Esophagus (tissue), 2 donors: ENCODE data around the gene CALML3. TPM values are rescaled to one million over a fixed set of nuclear protein-coding genes. Genes with fewer than 3 reads are reported as not detected.

Experiments
- H3K27ac ChIP-seq, 2 donors: one replicate each; pipeline ENCODE4 v1.5.1; 2013; ENCODE audit warnings: low read depth in 2 of 2, mild to moderate bottlenecking in 2 of 2, inconsistent platforms in 1 of 2, low read length in 1 of 2, moderate library complexity in 1 of 2
- H3K27me3 ChIP-seq, 2 donors: one replicate each; pipeline ENCODE4 v1.6.1; 2013; ENCODE audit warnings: low read length in 2 of 2, control low read depth in 1 of 2, mild to moderate bottlenecking in 1 of 2; ENCODE audit not compliant: insufficient read depth in 2 of 2, control insufficient read depth in 1 of 2
- H3K36me3 ChIP-seq, 2 donors: one replicate each; pipeline ENCODE4 v1.6.1; 2013; ENCODE audit warnings: low read length in 1 of 2; ENCODE audit not compliant: control insufficient read depth in 2 of 2, insufficient read depth in 2 of 2
- H3K4me1 ChIP-seq, 2 donors: one replicate each; pipeline ENCODE4 v1.6.1; 2013; ENCODE audit warnings: low read length in 1 of 2; ENCODE audit not compliant: control insufficient read depth in 2 of 2, insufficient read depth in 2 of 2
- H3K4me3 ChIP-seq, 2 donors: one replicate each; pipeline ENCODE4 v1.5.1; 2013; ENCODE audit warnings: low read length in 2 of 2, mild to moderate bottlenecking in 2 of 2, low read depth in 1 of 2, moderate library complexity in 1 of 2
- H3K9me3 ChIP-seq, 2 donors: one replicate each; pipeline ENCODE4 v1.6.1; 2013; ENCODE audit warnings: mild to moderate bottlenecking in 2 of 2, low read depth in 1 of 2, low read length in 1 of 2, moderate library complexity in 1 of 2; ENCODE audit not compliant: control insufficient read depth in 2 of 2, insufficient read depth in 1 of 2
- WGBS, 2 donors: extraction: QIAGEN DNeasy Blood & Tissue Kit; methylation state at CpG; one replicate each; pipeline ENCODE4 v1.1.7; 2013; 5-methylcytosine and 5-hydroxymethylcytosine counted together
- polyA plus RNA-seq, 2 donors: library from polyadenylated mRNA; stranded (reverse); fragments of 200-250 nt; gene quantifications; one replicate each; pipeline ENCODE4 v1.2.3, GENCODE V29; 2013
- donor health status: healthy with polysubstance abuse.
- donor health status: Bipolar disorder and iron deficiency.

CALML3 gene
- polyA plus RNA-seq, 2 donors: 224 to 330 TPM

DNA sequence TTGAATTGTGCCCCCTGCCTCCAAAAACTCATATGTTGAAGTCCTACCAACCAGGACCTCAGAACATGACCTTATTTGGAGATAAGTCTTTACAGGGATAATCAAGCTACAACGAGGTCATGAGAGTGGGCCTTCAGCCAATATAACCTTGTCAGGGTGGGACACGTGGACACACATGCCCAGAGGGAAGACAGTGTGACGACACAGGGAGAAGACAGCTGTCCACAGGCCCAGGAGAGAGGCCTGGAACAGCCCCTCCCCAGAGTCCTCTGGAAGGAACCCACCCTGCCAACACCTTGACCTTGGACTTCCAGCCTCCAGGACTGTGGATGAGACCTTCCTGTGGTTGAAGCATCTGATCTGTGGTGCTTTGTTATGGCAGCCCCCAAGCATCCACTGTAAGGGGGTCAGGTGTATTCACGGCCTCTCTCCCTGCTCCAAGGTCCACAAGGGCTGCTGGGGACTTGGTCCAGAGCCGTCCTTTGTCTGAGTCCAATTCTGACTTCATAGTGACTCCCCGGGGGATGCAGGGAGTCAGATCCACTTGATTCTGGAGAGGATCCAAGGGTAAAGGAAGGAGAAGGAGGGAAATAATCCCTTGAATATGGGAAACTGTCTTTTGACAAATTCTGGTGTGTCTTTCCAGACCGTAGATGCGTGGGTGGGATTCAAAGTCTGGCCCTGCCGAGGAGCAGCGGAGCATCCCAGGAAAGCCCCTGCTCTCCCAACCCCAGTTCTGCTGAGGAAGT lies 7.0 kb downstream of the CALML3 start:
- Histone ChIP-seq H3K4me1 (peaks cover 11 to 41% of the 10 kb centered on the region in 2 donors), H3K36me3 (peaks cover 0 to 2% of the 10 kb centered on the region in 2 donors), H3K27ac (peak overlapping the region in 1 of 2 donors; percentile 65), H3K27me3 (no peaks in the 10 kb centered on the region), H3K4me3 (no peak overlapping the region), H3K9me3 (no peaks in the 10 kb centered on the region)
- 50 to 53% methylated on average over 10 of the region's 10 CpGs for WGBS, 2 donors

DNA sequence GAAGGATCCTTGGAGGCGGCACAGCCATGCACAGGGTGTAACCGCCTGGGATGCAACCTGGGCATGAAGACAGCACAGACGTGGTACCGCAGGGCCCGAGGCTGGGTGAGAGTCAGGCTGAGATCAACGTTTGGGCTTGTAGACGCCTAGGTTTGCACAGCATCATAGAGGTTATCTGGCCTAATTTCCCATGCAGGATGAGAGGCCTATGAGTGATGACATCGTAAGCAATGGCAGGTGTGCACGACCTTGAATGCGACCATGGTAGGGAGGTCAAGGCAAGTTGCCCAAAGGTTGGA lies 7.5 kb downstream of the CALML3 start:
- Histone ChIP-seq H3K27me3 (no peaks in the 10 kb centered on the region), H3K36me3 (peaks cover 0 to 2% of the 10 kb centered on the region in 2 donors), H3K9me3 (no peaks in the 10 kb centered on the region), H3K4me3 (no peak overlapping the region), H3K27ac (peak overlapping the region in 1 of 2 donors; percentile 65), H3K4me1 (peaks cover 11 to 38% of the 10 kb centered on the region in 2 donors)
- 54 to 65% methylated on average over 10 of the region's 10 CpGs for WGBS, 2 donors

DNA sequence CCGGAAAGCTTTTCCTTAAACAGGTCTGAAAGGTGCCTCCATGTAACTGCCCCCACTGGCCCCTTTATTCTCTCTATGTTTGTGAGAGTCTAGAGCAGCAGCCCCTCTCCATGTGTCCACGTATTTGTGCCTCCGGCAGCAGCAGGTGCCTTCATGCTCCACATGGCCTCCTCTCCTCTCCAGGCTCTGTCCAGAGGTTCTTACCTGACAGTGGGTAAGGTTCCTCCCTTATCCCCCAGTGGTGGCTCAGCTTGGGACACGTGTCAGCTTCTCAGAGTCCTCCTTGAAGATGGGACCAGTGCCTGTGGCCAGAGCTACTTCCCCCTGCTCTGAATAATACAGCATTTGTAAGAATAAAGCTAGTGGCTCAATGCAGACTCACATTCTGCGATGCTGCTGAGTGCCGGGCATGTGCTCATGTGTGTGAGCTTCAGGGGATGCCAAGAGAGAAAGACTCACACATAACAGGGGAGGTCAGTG lies 7.9 kb downstream of the CALML3 start:
- Histone ChIP-seq H3K27me3 (no peaks in the 10 kb centered on the region), H3K4me1 (peaks cover 11 to 39% of the 10 kb centered on the region in 2 donors), H3K4me3 (no peak overlapping the region), H3K36me3 (peaks cover 0 to 2% of the 10 kb centered on the region in 2 donors), H3K9me3 (no peaks in the 10 kb centered on the region), H3K27ac (no peak overlapping the region)
- WGBS, 2 donors: 80% methylated on average over 6 of the region's 6 CpGs

DNA sequence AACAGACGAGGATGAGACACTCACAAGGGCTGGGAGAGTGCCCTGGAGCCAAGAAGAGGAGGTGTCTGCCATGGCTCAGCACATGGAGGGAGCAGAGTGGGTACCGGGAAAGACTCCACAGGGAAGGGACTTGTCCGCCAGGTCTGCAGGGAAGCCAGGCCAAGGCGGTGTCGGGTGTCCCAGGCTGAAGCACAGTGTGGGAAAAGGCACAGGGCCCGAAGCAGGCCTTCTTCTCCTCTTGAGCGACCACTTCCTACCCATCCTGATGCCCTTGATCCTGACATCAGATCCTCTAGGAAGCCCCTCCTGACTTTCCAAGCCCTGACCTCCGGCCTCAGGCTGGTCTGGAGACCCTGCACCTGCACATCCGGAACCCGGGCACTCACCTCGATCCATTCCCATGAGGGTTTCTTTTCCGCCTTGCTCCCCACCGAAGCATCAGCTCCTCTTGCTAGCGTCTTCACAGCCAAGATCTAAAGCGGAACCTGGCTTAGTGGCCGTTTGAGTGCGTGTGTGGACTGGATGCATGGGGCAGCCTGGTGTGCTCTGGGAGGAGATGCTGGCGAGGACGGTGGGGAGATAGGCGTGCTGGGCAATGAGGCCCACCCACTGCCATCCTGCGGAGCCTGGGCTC lies 8.5 kb downstream of the CALML3 start:
- Histone ChIP-seq H3K36me3 (peaks cover 0 to 2% of the 10 kb centered on the region in 2 donors), H3K27ac (no peak overlapping the region)
- WGBS, 2 donors: 87 to 88% methylated on average over 21 of the region's 21 CpGs

DNA sequence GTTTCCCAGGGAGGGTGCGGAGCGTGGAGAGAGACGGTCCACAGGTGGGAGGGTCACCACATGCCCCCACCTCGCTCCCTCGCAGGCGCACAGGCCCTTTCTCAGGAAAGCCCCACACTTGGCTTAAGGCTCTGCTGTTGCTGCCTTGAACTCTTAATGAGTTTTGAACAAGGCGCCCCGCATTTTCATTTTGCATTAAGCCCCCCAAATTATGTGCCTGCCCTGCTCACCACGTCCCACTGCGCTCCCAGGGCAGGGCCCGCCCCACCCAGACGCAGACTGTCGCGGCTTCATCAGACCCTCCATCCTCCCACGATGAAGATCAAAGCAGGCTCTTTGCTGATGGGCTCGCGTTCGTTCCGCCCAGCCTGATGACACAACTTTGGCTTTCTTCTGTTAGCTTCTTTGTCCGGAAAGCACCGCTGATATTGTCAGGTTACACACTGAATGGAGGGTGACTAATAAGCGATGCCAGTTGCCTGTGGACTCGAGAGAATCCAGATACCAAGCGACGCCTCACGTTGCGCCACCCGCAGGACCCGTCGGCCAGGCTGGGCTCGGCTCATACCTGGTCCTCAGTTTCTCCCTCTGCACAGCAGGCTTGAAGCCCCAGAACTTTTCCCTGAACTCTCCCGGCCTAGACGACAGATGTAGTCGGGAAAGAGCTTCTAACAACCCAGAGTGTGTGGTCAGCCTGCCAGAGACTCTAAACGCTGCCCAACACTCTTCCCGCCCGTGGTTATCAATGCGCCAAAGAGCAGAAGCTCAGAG lies 9.5 kb downstream of the CALML3 start:
- H3K27me3 ChIP-seq: no peaks in the 10 kb centered on the region
- H3K27ac ChIP-seq: peak overlapping the region in 1 of 2 donors; percentile 37
- peaks cover 11 to 33% of the 10 kb centered on the region in 2 donors for H3K4me1 ChIP-seq
- H3K9me3 ChIP-seq: no peaks in the 10 kb centered on the region
- H3K4me3 ChIP-seq: no peak overlapping the region
- H3K36me3 ChIP-seq: peaks cover 0 to 2% of the 10 kb centered on the region in 2 donors
- 78 to 86% methylated on average over 38 of the region's 38 CpGs for WGBS, 2 donors

More for the DNA sequence above, 8.5 kb downstream of the CALML3 start:
- Histone ChIP-seq H3K4me1 (peaks cover 11 to 38% of the 10 kb centered on the region in 2 donors), H3K27me3 (no peaks in the 10 kb centered on the region), H3K9me3 (no peaks in the 10 kb centered on the region), H3K4me3 (no peak overlapping the region)

DNA sequence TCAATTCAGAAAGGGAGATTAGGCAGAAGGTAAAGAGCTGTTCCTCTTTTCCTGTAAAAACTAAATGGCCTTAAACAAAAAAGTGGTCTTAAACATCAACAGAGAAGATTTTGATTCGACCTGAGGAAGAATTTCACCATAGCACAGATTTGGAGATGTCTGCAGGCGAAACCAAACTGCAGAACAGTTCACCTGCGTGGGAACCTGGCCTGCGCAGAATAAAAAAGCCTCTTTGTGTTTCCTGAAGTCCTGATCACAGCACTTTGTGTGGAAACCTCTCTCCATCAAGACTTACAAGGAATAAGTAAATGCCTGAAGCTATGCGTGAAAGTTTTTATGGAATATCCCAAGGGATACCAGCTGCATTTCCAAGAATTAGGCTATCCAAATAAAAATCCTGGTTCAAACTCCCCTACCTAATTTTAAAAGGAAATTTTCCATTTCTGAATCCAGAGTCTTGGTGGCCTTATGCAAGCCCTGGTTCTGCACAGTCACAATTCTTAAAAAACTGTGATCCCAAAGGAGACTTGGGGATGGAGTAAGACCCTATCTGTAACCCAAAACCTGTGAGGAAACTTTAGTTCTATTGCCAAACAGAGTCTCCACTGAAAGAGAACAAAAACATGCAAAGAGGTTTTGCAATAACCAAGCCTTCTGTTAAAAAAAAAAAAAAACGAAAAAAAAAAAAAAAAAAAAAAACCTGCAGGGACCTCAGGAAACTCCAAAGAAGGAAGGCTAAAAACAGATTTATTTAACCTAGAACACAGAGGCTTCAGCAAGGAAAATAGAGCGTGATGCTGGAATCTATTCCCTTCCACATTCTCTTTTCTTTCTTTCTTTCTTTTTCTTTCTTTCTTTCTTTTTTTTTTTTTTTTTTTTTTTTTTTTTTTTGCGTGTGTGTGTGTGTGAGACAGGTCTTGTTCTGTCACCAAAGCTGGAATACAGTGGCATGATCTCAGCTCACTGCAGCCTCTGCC lies 10.4 kb downstream of the CALML3 start:
- H3K4me1 ChIP-seq: peaks cover 11 to 29% of the 10 kb centered on the region in 2 donors
- no peaks in the 10 kb centered on the region for H3K9me3 ChIP-seq
- H3K36me3 ChIP-seq: peaks cover 0 to 2% of the 10 kb centered on the region in 2 donors
- H3K4me3 ChIP-seq: no peak overlapping the region
- WGBS, 2 donors: 65 to 69% methylated on average over 8 of the region's 8 CpGs
- peak overlapping the region in 1 of 2 donors; percentile 35 for H3K27ac ChIP-seq
- H3K27me3 ChIP-seq: no peaks in the 10 kb centered on the region

DNA sequence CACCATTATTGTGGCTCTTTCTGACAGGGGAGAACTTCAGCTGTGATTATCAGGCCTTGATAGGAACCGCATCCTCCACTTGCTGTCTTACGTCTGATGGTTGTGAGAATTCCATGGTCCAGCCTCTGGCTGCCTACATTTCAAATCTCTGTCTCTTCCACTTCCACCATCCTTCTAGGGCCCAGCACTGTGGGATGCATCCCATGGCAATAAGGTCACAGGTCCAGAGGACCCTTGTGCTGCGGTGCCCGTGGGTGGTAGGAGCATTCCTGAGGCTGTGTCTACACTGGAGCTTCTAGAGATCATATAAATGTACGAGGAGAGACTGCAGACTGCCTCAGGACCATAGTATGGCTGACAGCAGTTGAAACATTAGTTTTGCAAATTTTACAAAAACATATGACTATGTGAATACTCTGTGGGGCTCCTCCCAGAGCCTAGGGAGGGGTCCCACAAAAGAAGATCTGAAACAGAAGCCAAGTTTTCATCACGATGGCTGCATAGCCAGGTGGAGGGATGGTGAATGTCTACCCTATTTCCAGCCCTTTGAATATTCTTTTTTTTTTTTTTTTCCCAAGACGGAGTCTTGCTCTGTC lies 11.8 kb downstream of the CALML3 start:
- WGBS, 2 donors: 92% methylated on average over 7 of the region's 7 CpGs
- Histone ChIP-seq H3K4me1 (peaks cover 8 to 16% of the 10 kb centered on the region in 2 donors), H3K4me3 (no peak overlapping the region), H3K27me3 (no peaks in the 10 kb centered on the region), H3K27ac (no peak overlapping the region), H3K9me3 (no peaks in the 10 kb centered on the region), H3K36me3 (peaks cover 0 to 2% of the 10 kb centered on the region in 2 donors)

DNA sequence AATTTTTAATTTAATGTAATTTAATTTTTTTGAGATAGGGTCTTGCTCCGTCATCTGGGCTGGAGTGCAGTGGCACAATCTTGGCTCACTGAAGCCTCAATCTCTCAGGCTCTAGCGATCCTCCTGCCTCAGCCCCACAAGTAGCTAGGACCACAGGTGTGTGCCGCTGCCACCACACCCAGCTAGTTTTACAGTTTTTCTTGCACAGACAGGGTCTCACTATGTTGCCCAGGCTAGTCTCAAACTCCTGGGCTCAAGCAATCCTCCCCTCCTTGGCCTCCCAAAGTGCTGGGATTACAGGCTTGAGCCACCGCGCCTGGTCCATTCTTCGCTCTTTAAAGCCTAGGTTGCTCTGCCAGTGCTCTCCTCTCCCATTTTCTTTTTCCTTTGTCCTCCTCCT lies 12.9 kb downstream of the CALML3 start:
- WGBS, 2 donors: 82 to 87% methylated on average over 6 of the region's 6 CpGs
- Histone ChIP-seq H3K27ac (no peak overlapping the region), H3K4me1 (peaks cover 4 to 10% of the 10 kb centered on the region in 2 donors)

More for the DNA sequence above, 12.9 kb downstream of the CALML3 start:
- no peaks in the 10 kb centered on the region for H3K27me3 ChIP-seq
- peaks cover 0 to 2% of the 10 kb centered on the region in 2 donors for H3K36me3 ChIP-seq
- no peak overlapping the region for H3K4me3 ChIP-seq
- no peaks in the 10 kb centered on the region for H3K9me3 ChIP-seq
